Activated effector memory CD4-positive, alpha-beta T cell treated with Interleukin-2 at 50 U/mL for 16 hours (primary cell): Measurements from ENCODE around the gene TRH.
A peak's percentile ranks its signal among the peaks of the same experiment; 100 is the strongest.
"Not testable (repeated sequence)": the region's sequence is repeated elsewhere in the genome, so short reads cannot be mapped to it uniquely, and the experiment has no call there.

Experiments
- DNase-seq: peaks from one replicate; pipeline ENCODE4 v3.0.0-alpha.2; 2020

Gene TRH

DNA sequence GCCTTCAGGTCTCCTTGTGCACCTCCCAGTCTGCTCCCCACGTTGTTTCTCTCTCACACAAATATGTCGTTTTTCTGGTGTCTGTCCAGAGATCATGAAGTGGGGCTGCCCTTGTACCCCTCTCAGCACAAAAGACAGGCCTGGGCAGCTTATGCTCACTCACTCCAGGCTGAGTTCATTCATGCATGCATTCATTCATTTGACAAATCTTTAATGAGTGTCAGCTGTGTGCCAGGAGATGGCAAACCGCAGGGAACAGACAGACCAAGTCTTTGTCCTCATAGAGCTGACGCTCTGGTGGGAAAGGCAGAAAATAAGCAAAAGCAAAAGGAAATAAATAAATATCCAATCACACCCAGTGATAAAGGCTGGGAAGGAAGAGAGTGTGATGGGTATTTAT, 7.6 kb upstream of the TRH start:
- DNase-seq, result no peak

GRCh38 chr3:129967761-129968160, 6.8 kb upstream of the TRH start:
- DNase-seq, result no peak

- DNase-seq, result no peak
Measured at GRCh38 chr3:129971351-129972052, 3.0 kb upstream of the TRH start.

DNA sequence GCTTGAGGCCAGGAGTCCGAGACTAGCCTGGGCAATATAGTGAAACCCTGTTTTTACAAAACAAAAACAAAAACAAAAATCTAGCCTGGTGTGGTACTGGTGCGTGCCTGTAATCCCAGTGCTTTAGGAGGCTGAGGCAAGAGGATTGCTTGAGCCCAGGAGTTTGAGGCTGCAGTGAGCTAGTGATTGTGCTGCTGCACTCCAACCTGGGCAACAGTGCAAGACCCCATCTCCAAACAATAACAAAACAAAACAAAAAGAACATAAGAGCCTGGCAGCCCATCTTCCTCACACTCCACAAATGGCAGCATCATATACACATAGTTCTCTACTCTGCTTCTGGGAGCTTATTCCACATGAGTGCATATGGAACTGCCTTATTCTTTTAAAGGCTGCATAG, 2.2 kb upstream of the TRH start:
- no peak for DNase-seq

DNA sequence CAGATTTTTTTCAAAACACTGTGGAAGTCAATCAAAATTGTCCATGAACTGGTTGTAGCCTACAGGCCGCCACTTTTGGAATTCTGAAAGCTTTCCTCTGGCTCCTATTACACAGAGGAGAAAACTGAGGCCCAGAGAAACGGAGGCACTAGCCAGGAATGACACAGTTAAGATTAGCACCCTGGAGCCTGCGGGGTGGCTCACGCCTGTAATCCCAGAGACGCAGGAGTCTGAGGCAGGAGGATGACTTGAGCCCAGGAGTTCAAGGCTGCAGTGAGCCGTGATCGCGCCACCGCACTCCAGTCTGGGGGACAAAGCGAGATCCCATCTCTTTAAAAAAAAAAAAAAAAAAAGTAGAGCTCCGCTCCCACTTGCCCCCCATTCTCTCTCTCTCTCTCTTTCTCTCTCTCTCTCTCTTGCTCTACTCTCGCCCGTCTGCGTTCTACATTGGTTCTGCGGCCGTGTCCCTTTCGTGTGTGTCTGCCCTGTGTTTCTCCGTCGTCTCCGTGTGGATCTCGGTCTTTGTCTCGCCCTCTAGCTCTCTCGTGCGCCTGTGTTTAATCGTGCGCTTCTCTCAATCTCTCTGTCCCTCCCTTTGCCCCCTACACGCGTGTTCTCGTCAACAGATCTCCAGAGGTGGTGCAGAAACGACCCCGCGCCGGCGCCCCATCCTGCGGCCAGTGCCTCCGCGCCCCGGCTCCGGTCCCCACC, 512 bp upstream of the TRH start:
- no peak for DNase-seq

- no peak for DNase-seq
Measured at GRCh38 chr3:129974833-129975704, 549 bp downstream of the TRH start.

DNA sequence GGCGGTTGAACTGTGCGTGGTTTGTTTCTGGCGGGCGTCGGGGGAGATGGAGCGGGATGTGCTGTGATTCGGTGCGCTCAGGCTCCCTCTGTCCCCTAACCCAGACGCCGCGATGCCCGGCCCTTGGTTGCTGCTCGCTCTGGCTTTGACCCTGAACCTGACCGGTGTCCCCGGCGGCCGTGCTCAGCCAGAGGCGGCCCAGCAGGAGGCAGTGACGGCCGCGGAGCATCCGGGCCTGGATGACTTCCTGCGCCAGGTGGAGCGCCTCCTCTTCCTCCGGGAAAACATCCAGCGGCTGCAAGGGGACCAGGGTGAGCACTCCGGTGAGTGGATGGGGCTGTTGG, 1.2 kb downstream of the TRH start:
- no peak for DNase-seq

- DNase-seq, result no peak
Measured at GRCh38 chr3:129976286-129976685, 1.8 kb downstream of the TRH start.

DNA sequence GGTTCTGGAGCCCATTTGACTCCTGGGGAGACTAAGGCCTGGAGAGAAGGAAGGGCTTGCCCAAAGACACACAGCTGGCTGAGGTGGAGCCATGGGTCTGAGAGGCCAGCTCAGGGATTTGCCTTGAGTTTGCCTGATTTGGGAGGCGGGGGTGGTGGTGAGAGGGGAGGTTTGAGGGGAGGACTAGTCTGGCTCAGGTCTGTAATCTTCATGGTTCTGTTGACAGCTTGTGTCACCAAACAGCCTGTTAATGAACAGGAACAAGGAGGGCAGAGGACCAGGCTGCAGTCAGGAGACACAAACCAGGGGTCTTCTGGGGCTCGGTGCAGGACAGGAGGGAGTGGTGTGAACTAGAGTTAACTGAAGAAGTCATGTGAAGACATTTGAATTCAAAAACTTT, 3.6 kb downstream of the TRH start:
- no peak for DNase-seq

- no peak for DNase-seq
Measured at GRCh38 chr3:129979905-129980304, 5.4 kb downstream of the TRH start.

DNA sequence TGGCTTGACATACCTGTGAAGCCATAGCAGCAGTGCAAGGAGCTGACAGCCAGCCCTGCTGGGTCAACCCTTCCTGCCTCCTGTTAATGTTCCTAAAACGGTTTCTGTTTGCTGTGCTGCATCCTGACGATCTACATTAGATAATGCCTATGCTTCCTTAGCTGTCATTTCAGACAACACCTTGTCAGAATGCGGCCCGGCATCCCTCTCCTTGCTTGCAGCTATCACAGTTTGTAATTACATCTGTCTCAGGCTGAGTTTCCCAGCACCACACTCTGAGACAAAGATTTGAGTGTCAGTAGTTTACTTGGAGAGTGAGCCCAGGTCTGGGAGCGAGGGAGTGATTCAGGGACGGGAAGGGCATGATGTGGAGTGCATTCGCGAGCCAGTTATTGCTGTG, 9.0 kb downstream of the TRH start:
- no peak for DNase-seq

- DNase-seq, result no peak
Measured at GRCh38 chr3:129984125-129984524, 9.6 kb downstream of the TRH start.

GRCh38 chr3:129985113-129985512, 10.6 kb downstream of the TRH start:
- DNase-seq, result no peak

DNA sequence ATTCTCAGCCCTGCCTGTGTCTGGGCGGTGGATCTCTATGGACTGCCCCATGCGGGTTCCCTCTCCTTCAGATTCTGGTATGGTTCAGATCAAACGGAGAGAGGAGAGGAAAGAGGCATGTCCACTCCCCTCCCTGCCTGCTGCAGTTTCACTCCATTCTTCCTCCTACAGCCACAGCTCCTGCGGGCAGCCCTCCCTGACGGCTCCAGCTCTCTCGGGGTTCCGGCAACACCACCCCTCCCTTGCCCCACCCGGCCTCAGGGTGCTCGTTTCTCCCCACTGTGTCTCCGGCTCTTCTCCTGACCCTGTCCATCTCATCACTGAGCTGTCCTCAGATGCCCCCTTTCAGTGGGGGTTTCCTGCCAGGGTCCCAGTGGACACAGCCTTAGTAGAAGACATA, 13.9 kb downstream of the TRH start:
- no peak for DNase-seq

- no peak for DNase-seq
Measured at GRCh38 chr3:129989414-129989813, 14.9 kb downstream of the TRH start.

- DNase-seq, result no peak
Measured at GRCh38 chr3:129992781-129993180, 18.3 kb downstream of the TRH start.

DNA sequence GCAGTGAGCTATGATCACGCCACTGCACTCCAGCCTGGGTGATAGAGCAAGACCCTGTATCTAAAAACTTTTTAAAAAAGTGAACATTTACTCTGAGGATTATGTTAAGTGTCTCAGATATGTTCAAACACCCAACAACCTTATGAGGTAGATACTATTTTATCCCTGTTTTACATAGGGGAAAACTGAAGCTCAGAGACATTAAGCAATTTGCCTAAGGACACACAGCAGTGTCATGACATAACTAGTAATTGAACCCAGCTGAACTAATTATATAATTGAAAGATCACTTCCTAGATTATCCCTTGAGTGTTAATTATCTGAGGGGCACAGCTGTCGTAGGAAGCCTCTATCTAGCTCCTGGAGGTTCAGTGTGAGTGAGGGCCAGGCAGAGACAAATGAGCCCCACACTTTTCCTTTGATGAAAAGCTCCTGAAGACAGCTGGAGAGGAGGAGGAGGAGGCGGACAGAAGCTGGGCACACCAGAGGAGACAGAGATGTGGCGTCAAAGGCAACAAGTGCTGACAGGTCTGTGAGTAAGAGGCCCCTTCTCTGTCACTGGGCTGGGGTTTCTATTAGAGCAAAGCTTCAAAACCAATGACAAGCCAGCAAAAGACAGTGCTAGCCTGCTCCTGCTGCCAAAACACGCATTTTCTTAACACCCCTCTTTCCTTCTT, 20.5 kb downstream of the TRH start:
- DNase-seq, result no peak

- no peak for DNase-seq
Measured at GRCh38 chr3:129996073-129996472, 21.6 kb downstream of the TRH start.

- DNase-seq, result not testable (repeated sequence)
Measured at GRCh38 chr3:129999176-129999575, 24.7 kb downstream of the TRH start.

GRCh38 chr3:130002666-130003598, 28.4 kb downstream of the TRH start:
- DNase-seq, result peak; percentile 59

DNA sequence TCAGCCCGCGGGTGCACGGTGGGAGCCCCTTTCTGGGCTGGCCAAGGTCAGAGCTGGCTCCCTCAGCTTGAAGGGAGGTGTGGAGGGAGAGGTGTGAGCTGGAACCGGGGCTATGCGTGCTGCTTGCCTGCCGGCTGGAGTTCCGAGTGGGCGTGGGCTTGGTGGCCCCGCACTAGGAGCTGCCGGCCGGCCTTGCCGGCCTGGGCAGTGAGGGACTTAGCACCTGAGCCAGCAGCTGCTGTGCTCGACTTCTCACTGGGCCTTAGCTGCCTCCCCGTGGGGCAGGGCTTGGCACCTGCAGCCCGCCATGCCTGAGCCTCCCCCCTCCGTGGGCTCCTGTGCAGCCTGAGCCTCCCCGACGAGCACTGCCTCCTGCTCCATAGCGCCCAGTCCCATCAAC, 36.0 kb downstream of the TRH start:
- no peak for DNase-seq

- not testable (repeated sequence) for DNase-seq
Measured at GRCh38 chr3:130012108-130012507, 37.6 kb downstream of the TRH start.
